ENCODE results near the gene SLCO2B1. TPM values are rescaled to one million over a fixed set of nuclear protein-coding genes. Genes with fewer than 3 reads are reported as not detected.

Gene SLCO2B1
- total and polyA plus RNA-seq, 2 experiments from 2014 or later: not detected

- Histone ChIP-seq H2AFZ (no peak overlapping the region), H3K4me1 (ENCODE audit: insufficient read depth) (peaks cover 5% of the 10 kb centered on the region; the same call in 1 of the 2 replicates), H3K4me2 (no peak overlapping the region), H3K79me2 (replicated peaks; ENCODE audit: insufficient read depth) (no peaks in the 10 kb centered on the region), H3K36me3 (ENCODE audit: insufficient read depth) (no peaks in the 10 kb centered on the region; the same call in 1 of the 2 replicates), H3K4me3 (no peak overlapping the region), H3F3A (replicated peaks; ENCODE audit: low read depth) (no peaks in the 10 kb centered on the region), H3K9me2 (ENCODE audit: insufficient read depth) (peaks cover 14% of the 10 kb centered on the region; the same call in 1 of the 2 replicates), H3K27me3 (ENCODE audit: insufficient read depth) (no peaks in the 10 kb centered on the region), H4K20me1 (replicated peaks; ENCODE audit: insufficient read depth) (no peaks in the 10 kb centered on the region), H3K27ac (ENCODE audit: low read depth) (no peak overlapping the region)
- Mint-ChIP-seq H3K36me3 (ENCODE audit: low read depth) (no peaks in the 10 kb centered on the region), H3K4me3 (no peak overlapping the region), H3K27me3 (ENCODE audit: insufficient read depth, low read depth, poor library complexity) (peaks cover 12% of the 10 kb centered on the region), H3K27ac (no peak overlapping the region), H3K9me3 (no peaks in the 10 kb centered on the region), H3K4me1 (peaks cover 16% of the 10 kb centered on the region)
- no peak for DNase-seq (ENCODE audit: low spot score)
- no peak for ATAC-seq
- TF ChIP-seq REST (IDR thresholded peaks at IDR 0.05; ENCODE audit: unreplicated experiment) (no peak), POLR2AphosphoS5 (IDR thresholded peaks at IDR 0.05; ENCODE audit: low read depth) (no peak)
- TF ChIP-seq, protein P1, sequence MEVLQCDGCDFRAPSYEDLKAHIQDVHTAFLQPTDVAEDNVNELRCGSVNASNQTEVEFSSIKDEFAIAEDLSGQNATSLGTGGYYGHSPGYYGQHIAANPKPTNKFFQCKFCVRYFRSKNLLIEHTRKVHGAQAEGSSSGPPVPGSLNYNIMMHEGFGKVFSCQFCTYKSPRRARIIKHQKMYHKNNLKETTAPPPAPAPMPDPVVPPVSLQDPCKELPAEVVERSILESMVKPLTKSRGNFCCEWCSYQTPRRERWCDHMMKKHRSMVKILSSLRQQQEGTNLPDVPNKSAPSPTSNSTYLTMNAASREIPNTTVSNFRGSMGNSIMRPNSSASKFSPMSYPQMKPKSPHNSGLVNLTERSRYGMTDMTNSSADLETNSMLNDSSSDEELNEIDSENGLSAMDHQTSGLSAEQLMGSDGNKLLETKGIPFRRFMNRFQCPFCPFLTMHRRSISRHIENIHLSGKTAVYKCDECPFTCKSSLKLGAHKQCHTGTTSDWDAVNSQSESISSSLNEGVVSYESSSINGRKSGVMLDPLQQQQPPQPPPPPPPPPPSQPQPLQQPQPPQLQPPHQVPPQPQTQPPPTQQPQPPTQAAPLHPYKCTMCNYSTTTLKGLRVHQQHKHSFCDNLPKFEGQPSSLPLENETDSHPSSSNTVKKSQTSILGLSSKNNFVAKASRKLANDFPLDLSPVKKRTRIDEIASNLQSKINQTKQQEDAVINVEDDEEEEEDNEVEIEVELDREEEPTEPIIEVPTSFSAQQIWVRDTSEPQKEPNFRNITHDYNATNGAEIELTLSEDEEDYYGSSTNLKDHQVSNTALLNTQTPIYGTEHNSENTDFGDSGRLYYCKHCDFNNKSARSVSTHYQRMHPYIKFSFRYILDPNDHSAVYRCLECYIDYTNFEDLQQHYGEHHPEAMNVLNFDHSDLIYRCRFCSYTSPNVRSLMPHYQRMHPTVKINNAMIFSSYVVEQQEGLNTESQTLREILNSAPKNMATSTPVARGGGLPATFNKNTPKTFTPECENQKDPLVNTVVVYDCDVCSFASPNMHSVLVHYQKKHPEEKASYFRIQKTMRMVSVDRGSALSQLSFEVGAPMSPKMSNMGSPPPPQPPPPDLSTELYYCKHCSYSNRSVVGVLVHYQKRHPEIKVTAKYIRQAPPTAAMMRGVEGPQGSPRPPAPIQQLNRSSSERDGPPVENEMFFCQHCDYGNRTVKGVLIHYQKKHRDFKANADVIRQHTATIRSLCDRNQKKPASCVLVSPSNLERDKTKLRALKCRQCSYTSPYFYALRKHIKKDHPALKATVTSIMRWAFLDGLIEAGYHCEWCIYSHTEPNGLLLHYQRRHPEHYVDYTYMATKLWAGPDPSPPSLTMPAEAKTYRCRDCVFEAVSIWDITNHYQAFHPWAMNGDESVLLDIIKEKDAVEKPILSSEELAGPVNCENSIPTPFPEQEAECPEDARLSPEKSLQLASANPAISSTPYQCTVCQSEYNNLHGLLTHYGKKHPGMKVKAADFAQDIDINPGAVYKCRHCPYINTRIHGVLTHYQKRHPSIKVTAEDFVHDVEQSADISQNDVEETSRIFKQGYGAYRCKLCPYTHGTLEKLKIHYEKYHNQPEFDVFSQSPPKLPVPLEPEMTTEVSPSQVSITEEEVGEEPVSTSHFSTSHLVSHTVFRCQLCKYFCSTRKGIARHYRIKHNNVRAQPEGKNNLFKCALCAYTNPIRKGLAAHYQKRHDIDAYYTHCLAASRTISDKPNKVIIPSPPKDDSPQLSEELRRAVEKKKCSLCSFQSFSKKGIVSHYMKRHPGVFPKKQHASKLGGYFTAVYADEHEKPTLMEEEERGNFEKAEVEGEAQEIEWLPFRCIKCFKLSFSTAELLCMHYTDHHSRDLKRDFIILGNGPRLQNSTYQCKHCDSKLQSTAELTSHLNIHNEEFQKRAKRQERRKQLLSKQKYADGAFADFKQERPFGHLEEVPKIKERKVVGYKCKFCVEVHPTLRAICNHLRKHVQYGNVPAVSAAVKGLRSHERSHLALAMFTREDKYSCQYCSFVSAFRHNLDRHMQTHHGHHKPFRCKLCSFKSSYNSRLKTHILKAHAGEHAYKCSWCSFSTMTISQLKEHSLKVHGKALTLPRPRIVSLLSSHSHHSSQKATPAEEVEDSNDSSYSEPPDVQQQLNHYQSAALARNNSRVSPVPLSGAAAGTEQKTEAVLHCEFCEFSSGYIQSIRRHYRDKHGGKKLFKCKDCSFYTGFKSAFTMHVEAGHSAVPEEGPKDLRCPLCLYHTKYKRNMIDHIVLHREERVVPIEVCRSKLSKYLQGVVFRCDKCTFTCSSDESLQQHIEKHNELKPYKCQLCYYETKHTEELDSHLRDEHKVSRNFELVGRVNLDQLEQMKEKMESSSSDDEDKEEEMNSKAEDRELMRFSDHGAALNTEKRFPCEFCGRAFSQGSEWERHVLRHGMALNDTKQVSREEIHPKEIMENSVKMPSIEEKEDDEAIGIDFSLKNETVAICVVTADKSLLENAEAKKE (CRISPR knock-in tag; IDR thresholded peaks at IDR 0.05): no peak
- TF ChIP-seq, protein P2, sequence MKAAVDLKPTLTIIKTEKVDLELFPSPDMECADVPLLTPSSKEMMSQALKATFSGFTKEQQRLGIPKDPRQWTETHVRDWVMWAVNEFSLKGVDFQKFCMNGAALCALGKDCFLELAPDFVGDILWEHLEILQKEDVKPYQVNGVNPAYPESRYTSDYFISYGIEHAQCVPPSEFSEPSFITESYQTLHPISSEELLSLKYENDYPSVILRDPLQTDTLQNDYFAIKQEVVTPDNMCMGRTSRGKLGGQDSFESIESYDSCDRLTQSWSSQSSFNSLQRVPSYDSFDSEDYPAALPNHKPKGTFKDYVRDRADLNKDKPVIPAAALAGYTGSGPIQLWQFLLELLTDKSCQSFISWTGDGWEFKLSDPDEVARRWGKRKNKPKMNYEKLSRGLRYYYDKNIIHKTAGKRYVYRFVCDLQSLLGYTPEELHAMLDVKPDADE (IDR thresholded peaks at IDR 0.05): no peak
These were observed 38.2 kb downstream of the SLCO2B1 start for GRCh38 chr11:75189108-75189507.
